Glomerular visceral epithelial cell (primary cell): ENCODE measurements around the gene PBX1.
"Not testable (repeated sequence)": the region's sequence is repeated elsewhere in the genome, so short reads cannot be mapped to it uniquely, and the experiment has no call there.

Experiments used
- DNase-seq: peaks from one replicate; pipeline ENCODE4 v3.0.0-alpha.2; 2016; ENCODE audit errors: extremely low spot score

The PBX1 gene

DNA sequence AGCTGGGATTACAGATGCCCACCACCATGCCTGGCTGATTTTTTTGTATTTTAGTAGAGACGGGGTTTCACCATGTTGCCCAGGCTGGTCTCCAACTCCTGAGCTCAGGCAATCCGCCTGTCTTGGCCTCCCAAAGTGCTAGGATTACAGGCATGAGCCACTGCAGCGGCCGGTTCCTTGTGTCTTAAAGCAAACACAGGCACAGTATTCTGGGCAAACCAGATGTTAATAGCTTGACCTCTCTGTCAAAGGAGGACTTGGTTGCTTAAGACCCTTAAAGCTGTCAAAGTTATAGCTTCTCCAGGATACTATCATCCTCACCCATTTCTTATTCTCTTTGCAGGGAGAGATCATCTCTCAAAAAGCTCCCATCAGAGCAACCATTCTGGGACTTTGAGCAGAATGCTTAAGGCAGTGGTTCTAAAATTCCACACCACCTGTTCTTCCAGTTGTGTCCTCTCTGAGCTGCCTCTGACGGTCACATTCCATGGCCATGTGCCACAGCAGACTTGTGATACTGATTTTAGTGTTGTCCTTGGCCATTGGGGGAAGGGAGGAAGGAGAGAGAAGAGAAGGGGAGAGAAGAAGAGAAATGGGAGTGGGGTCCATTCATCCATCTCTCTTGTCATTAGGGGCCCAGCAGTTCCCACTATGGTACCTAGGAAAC is 81.8 kb downstream of the PBX1 start:
- no peak for DNase-seq

DNA sequence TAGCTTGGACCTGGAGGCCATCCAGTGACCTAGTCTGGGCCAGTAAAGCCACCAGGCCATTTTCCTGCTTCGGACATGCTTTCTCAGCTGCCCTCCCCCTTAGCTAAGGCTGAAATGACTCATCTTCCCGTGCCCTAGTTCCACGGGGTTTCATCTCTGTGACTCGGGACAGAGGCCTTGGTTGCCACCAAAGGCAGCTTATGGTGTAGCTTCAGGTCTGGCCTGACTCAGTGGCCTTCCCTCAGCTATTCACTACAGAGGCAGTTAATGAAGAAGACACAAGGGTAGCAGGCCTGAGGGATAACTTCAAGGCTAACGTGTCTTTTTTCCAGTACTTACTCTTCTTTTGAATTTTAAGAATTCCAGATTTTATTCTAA is 82.4 kb downstream of the PBX1 start:
- no peak for DNase-seq

DNA sequence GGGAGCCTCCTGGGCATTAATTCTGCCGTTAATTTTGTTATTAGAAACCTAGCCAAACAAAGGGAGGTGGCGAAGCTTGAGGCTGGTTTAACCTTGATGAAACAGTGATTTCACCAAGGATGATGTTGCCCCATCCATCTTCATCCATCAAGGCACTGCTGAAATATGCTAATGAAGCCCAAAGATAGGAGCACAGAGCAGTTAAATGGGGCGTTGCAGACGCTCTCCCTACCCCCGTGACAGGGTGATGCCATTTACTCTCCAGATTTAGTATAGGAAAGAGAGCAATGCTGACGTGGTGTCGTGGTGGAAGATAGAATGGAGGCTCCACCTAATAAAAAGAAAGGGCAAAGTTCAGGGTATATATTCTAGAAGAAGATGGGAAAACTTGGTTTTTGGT is 84.0 kb downstream of the PBX1 start:
- no peak for DNase-seq

DNA sequence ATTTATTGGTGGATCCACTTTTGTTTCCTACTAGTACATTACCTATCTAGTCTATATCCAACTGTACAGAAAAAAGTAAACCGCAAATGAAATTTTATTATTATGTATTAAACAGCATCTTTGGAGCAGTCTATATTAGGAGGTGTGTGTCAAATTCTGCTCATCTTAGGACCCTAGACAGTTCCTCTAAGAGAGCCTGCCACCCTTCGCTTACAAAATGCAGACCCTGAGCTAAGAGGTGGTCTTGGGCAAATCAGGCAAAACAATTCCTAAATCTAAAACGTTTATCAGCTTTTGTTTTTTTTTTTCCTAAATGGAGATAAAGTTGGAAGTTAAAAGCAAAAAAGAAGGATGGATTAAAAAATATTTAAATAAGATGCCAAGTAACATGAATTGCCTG is 85.3 kb downstream of the PBX1 start:
- no peak for DNase-seq

DNA sequence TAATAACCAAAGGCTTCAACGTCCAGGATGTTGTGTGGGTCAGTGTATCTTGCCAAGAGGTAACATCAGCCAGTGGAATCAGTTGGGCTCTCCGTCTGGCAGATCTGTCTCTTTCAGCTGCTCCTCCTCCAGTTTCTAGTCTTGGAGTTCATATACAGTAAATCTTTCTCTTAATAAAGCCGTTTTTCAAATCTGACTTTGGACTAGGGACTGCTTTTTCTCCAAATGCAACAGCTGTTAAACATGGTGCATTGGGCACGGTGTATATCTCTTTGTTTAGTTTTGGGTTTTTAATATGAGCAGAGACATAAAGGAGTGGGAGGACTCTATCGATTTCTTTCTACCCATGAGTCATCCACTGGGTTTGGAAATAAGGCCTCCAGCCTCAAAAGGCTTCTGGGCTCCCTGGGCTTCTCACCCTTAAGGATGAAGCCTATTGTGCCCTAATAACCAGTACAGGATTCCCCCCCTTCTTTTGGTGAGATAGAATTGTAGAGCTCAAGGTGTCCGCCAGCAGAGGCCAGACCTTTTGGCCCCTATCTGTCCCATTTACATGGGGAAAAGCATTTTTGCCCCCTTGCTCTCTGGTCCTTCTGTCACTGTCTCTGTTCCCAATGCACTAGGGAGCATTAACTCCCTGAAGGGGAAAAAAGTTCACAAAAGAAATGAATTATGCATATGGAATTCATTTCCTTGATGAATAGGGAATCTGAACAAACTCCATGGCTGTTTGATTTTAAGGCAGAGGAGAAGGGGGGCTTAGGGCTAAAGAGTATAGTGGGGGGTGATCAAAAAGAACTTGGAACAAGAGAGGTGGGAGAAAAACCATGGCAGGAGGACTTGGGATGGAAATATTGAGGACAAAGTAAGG is 86.0 kb downstream of the PBX1 start:
- no peak for DNase-seq

DNA sequence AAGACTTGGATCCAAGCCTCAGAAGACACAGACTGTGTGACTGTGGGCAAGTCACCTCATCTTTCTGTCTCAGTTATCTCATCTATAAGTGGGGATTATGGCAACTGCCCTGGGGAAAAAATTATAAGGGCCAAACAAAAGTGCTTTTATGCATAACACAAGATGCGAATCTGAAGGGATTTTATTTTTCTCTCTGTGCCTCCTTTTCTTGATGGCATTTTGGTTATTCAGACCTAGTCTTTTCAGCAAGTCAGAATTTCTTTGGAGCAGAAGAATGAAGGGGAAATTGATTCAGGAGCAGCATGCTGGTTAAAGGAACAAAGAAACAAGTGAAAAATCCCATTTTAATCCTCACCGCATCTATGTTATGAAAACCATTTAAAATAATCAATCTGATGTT is 86.9 kb downstream of the PBX1 start:
- DNase-seq, result no peak

DNA sequence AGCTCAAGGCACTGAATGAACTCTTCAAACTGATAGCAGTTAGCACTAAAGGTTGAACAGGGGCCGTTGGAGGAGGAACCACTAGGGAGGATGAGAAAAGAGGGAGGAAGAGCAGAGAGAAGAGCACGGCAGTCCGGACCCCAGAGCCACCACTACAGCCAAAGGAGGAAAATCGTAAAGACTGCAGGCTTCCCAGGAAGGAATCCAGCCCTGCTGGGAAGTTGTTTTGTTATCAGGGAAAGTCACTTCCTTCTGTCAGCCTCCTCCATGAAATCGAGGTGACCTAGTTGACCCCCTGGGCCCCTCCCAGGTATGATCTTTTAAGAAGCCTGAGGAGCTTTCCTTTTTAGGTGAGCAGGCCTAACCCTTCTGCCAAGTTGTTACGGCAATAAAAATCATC is 88.2 kb downstream of the PBX1 start:
- no peak for DNase-seq

DNA sequence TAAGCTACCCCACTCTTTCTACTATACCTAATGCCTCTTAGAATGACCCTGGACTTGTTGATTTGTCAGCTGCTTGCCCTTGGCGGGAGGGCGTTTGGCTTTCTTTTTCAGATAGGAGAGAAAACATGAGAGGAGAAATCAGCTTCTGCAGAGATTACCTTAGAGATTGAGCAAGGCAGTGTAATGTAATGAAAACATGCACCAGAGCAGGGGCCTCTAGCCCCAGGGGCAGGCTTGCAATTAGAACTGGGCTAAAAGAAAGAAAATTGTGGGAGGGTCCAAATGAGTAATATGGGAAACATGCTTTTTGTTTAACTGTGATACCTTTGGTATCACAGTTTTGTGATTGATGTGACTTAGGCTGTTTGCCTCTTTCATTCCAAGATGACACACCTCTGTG is 89.7 kb downstream of the PBX1 start:
- DNase-seq, result no peak

DNA sequence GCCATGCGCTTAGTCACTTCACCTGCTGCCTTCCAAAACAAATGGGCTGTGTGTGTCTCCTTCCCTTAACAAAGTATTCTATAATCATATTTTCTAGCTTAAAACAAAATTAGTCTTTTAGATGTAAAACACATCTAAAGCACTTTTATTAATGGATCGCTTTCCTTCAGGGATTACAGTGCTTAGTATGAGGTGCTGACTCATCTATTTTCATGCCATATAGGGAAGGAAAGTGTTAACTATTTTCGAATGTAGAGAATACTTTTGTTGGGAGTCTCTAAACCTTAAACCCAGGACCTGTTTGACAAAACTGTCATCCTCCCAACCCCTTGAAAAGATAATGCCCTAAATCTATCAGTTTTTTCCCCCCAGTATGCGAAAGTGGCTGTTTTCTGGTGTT is 90.2 kb downstream of the PBX1 start:
- DNase-seq, result no peak

DNA sequence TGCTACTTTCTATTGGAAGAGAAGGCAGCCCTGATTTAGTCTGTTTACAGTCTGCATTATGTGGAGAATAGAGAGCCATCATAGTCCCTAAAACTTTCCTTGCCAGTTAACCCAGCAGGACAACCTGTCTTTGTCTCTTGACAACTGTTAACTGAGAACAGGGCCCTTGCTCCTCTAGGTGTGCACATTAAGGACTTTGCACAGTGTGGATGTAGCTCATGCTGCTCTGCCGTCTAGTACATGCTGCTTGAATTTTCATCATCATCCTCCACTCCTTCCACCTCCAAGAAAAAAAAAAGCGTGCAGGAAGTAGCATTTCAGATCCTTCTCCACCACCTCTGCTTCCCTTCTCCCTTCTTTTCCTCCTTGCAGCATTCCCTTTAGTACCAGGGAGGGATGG is 91.5 kb downstream of the PBX1 start:
- DNase-seq, result no peak

DNA sequence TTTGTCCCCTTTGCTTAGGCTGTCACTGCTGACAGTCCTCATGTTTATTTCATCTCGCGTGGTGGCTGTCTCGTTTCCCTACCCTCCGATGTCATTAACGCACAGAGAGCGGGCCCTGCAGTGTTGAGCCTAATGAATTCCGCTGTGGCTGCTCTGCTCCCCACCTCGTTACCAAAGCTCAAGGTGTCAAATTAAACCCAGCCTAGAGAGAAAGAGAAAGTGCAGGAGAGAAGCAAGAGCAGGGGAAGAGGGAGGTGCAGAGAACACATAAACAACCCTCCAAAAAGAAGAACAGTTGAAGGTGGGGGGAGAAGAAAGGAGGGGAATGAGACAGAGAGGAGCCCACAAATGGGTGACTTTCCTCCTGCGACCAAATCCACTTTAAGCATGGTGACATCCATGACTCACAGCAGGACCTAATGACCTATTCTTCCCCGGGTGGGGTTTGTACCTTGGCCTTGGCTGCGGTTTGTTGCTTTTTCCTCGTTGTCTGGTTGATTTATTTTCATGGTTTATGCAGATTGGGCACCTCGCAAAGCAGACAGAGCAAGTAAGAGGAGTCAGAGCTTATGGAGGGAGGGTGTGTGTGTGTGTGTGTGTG is 92.5 kb downstream of the PBX1 start:
- peak; percentile 18 for DNase-seq

DNA sequence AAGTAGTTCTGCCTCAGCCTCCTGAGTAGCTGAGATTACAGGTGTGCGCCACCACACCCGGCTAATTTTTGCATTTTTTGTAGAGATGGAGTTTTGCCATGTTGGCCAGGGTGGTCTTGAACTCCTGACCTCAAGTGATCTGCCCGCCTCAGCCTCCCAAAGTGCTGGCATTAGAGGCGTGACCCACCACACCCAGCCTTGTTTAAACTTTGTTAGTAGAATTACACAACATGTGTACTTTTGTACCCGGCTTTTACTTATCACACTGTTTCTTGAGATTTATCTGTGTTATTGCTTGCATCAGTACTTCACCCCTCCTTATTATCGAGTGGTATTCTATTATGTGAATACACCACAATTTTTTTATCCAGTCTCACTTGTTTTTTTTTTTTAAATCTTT is 94.0 kb downstream of the PBX1 start:
- not testable (repeated sequence) for DNase-seq

DNA sequence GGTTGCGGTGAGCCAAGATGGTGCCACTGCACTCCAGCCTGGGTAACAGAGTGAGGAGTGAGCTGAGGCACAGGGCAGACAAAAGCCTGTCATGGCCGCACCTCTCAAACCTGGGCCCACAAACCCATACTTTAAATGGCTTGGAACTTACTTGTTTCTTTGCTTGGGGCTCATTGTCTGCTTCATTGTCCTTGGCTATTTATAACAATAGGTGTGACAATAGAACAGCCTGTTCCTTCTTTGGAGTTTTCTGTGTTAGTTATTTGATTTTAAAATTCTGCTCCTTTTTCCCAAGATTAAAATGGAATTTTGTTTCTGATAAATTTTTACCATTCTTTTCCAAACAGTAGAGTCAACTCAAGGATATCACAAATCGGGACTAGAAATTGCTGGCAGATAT is 94.7 kb downstream of the PBX1 start:
- no peak for DNase-seq

DNA sequence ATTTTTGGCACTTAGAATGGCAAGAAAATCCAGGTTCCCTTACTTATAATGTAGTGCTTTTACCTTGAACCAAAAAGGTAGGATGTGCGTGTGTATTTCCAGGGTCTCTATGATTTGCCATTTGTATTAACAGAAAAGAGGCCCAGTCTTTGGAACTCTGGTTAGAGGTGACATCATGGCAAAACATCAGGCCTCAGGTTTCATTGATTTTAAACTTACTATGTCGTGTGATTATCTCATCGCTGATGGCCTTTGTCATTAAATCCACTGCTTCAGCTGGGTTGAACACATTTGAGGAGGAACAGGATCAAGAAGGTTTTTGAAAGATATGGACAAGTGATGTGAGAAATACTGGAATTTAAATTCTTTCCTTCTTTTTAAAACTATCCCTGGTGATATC is 95.2 kb downstream of the PBX1 start:
- DNase-seq, result no peak

DNA sequence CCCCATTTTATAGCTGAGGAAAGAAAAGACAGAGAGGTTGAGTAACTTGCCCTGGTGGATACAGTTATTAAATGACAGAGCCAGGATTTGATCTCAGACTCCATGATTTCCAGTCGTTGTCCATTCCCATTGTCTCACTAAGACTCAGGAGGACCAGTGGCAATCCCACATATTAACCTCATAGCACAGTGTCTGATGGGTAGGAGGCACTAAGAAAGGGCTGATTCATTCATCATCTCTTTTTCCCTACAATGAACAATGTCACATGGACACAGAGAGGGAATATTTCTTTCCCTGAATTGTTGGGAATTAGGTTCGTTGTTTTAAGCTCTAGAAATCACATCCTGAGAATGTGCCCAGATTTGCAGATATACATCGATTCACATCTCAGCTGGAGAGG is 99.9 kb downstream of the PBX1 start:
- no peak for DNase-seq

DNA sequence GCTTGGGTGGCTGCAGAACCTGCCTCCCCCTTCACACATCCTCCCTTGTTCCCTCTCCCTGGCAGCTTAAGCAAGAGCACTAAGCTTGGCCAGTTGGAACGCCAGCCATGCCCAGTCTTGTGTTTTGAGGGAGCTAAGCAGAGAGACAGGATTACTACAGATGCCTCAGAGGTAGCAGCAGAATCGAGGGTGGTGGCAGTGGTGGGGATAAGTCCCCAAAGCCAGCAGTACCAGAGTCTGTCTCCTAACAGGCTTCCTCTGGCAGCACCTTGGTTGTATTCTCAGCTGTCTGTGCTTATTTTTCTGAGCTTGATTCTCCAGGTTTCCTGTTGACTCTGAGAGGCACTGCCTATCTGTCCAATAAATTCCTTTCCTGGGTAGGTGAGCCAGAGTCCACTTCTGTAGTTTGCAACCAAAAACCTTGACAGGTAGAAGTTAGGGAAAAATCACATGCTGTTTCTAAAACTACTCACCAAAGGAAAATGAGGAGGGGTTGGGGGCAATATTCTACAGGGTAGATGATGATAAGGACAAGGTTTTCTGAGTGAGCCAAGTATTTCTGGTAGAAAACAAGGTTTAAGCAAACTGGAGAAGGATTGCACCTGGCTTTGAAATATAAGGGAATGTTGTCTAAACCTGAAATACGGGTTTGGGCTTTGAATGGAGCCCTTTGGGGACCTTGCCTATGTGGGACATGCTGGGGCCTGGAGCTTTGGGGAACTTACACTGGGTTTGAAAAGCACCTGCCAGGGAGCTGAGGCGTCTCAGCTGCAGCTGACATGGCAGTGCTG is 100.8 kb downstream of the PBX1 start:
- no peak for DNase-seq

DNA sequence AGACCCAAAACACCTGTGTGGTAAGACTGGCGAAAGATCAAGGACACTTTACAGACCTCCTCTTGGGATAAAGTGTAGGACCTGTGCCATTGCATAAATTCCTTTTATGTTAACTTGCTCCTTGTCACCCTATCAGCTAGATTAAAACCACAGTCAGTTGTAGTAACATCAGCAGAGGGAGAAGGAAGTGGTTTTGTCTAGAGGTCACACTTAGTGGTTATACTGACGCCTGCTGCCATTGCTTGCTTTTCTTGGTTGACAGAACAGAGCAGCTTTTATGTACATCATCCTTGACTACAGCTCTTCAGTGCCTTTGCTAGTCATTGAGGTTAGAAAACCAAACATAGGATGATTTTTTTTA is 101.4 kb downstream of the PBX1 start:
- DNase-seq, result peak; percentile 15

DNA sequence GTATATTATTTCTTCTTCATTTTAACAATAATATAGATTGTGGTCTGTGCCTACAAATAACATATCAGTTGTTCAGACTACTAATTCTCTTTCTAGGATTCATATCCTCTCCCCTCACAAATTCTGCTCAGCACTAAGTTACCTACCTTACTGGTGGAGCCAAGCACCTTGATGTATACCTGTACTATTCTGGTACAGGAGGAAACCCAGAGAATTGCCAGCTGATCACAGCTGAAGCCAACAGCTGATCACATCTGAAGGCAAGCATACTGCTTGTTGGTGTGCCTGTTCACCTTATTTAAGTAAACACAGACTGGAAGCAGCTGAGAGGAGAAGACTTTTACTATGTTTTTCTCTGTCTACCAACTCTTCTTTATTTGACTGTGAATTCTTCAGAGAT is 101.8 kb downstream of the PBX1 start:
- DNase-seq, result no peak

DNA sequence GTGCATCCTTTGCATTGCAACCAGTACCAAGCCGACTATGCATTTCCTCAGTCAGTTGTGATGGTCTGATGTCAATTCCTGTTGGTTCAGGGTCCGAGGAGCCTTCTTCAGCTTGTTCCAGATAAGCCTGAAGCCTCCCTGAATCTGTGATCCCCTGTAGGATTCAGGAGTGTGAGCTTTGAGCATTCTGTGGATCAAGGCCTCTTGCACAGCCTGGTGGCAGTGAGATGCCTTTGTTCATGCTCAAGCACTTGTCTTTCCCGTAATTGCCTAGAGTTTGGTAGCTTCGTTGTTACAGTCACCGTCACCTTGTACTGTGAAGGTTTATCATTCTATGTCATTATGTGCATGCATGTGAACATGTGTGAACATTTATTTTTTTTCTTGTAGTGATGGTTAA is 103.5 kb downstream of the PBX1 start:
- DNase-seq, result no peak

DNA sequence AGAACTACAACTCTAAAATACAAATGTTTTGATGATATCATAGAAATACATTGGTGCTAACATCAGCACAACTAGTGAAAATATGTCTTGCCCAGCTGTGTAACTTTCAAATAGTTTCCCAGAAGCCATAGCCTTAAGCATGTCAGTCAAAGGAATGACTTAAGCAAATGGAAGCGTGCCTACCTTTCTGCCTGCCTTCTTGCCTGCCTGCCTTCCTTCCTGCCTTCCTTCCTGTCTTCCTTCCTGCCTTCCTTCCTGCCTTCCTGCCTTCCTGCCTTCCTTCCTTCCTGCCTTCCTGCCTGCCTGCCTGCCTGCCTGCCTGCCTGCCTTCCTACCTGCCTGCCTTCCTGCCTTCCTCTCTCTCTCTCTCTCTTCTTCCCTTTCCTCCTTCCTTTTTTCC is 104.0 kb downstream of the PBX1 start:
- no peak for DNase-seq

DNA sequence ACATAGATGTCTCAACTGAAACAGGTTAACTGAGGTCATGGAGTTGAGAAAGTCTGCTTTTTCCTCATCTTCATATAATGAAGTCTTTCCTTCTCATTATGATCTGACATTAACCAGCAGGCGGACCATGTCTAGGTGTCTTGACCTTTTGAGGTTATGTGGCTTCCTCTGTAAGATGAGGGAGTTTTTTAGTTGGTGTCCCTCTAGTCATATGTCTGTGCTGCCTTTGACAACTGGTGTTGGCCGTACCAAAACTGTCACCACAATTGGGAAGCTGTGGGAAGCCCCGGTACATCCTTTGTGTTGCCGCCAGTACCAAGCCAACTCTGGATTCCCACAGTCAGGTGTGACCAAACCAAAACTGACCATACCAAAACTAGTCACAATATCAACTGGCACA is 105.1 kb downstream of the PBX1 start:
- no peak for DNase-seq

DNA sequence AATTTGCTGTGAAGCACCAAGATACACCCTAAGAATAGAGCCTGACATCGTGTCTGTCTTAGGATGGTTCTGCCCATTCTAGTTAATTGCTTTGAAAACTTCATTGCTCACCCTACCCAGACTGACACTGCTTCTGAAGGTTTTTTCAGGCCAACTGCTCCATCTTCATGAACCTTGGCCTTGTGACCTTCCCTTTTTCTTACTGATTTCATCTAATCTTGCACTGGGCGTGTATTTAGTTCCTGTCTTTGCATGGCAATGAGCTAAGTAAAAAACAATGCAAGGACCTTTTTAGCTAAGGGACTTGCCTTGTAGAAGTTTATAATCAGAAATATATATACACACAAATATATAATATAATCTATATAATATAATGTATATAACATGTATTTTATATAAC is 108.0 kb downstream of the PBX1 start:
- no peak for DNase-seq

DNA sequence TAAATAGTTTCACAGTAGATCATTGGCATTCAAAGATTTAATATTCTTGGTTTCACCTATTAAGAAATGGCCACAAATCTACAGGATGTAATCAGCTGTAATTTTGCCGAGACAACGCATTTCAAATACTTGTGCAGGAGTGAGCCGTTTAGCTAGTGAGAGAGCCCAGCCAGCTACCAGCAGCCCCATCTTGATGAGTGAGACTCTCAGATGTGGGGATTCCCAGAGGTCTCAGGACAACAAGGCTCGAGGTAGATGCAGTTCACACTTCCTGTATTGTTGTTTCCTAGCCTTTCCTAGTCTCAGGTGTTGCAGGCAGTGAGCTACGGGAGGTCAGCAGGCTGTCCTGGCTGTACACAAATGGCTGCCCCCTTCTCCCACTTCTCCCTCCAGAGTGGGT is 108.6 kb downstream of the PBX1 start:
- no peak for DNase-seq
